Endodermal cell (in vitro differentiated cells): ENCODE measurements around the gene HAPLN1. TPM values are rescaled to one million over a fixed set of nuclear protein-coding genes. Genes with fewer than 3 reads are reported as not detected.

ENCODE experiments used
- DNase-seq: peaks from one replicate; pipeline ENCODE4 v3.0.0-alpha.2; 2017
- H3K27ac ChIP-seq: 2 replicates; pipeline ENCODE4 v1.5.1; 2013; ENCODE audit warnings: mild to moderate bottlenecking, low read depth, low read length, moderate library complexity
- H3K27me3 ChIP-seq: 2 replicates; pipeline ENCODE4 v1.6.1; 2013; ENCODE audit warnings: mild to moderate bottlenecking, low read length, moderate library complexity; ENCODE audit not compliant: insufficient read depth, control insufficient read depth, poor library complexity, severe bottlenecking
- H3K36me3 ChIP-seq: 2 replicates; pipeline ENCODE4 v1.7.0; 2013; ENCODE audit warnings: mild to moderate bottlenecking, low read length, moderate library complexity; ENCODE audit not compliant: control insufficient read depth, insufficient read depth
- H3K4me1 ChIP-seq: one replicate; pipeline ENCODE4 v1.7.0; 2013; ENCODE audit warnings: low read length; ENCODE audit not compliant: control insufficient read depth, insufficient read depth
- H3K4me3 ChIP-seq: 2 replicates; pipeline ENCODE4 v1.5.1; 2013; ENCODE audit warnings: mild to moderate bottlenecking, low read length, moderate library complexity
- H3K9ac ChIP-seq: 2 replicates; pipeline ENCODE4 v1.6.1; 2013; ENCODE audit warnings: mild to moderate bottlenecking, low read length, moderate library complexity; ENCODE audit not compliant: poor library complexity, severe bottlenecking; ENCODE audit errors: extremely low read depth
- H3K9me3 ChIP-seq: 2 replicates; pipeline ENCODE4 v1.6.1; 2013; ENCODE audit warnings: mild to moderate bottlenecking, low read length, moderate library complexity; ENCODE audit not compliant: control insufficient read depth
- H3K27ac Mint-ChIP-seq: 2 replicates; pipeline ENCODE4 v1.8.0; 2020; ENCODE audit warnings: mixed read lengths
- H3K27me3 Mint-ChIP-seq: 2 replicates; pipeline ENCODE4 v1.8.0; 2021; ENCODE audit warnings: mild to moderate bottlenecking, mixed read lengths; ENCODE audit not compliant: insufficient read depth
- H3K36me3 Mint-ChIP-seq: 2 replicates; pipeline ENCODE4 v1.8.0; 2020; ENCODE audit warnings: low read depth, mixed read lengths
- H3K4me1 Mint-ChIP-seq: 2 replicates; pipeline ENCODE4 v1.8.0; 2020; ENCODE audit warnings: mixed read lengths
- H3K4me3 Mint-ChIP-seq: 2 replicates; pipeline ENCODE4 v1.8.0; 2020; ENCODE audit warnings: mild to moderate bottlenecking, moderate library complexity, mixed read lengths
- H3K9me3 Mint-ChIP-seq: 2 replicates; pipeline ENCODE4 v1.8.0; 2020; ENCODE audit warnings: mild to moderate bottlenecking, mixed read lengths
- WGBS, 2 experiments: methylation state at CpG; one replicate each; pipeline versions ENCODE4 v1.1.5 to v1.1.7; 2013; ENCODE audit warnings: missing lambda C conversion rate in 2 of 2, mixed read lengths in 1 of 2; ENCODE audit not compliant: insufficient coverage in 1 of 2, insufficient read length in 1 of 2; 5-methylcytosine and 5-hydroxymethylcytosine counted together
- total RNA-seq, 2 donors: library from RNA; stranded (reverse); fragmentation: NEBNext Ultra II Directional in 1 of 2; extraction: Animal tissue kit (Norgen Biotek cat#: 25700) in 1 of 2; gene quantifications; 2 replicates in 1 of 2; 3 replicates in 1 of 2; pipeline ENCODE4 v1.2.1, GENCODE V29; 2021
- TF ChIP-seq, protein P1 (sequence below): fragments of 200-600 bp; sonication (generic); conservative IDR thresholded peaks from 2 replicates; pipeline ENCODE4 v1.5.0; 2021; ENCODE audit warnings: antibody characterized with exemption, mild to moderate bottlenecking

HAPLN1 gene
- total RNA-seq, 2 donors from 2014 or later: 0.07 to 1.3 TPM

DNA sequence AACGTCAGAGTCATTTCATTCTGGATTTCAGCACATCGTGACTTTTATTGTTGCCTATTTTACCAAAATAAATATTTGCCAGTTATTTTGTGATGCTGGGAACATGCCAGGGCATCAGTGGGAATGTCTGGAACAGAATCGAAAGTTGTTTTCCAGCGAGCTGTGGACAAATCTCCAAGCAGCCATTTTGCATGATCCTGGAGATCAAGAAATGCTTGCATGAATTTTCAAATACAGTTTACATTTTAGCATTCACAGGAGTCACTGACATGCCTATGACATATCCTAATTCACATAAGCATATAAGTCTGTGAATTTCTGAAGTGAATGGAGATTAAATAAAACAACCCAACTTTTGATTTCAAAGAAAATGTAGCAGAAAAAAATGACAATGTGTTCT lies 129.7 kb downstream of the HAPLN1 start:
- H3K36me3 Mint-ChIP-seq: no peaks in the 10 kb centered on the region
- no peak overlapping the region for H3K4me3 Mint-ChIP-seq
- TF ChIP-seq, protein P1, sequence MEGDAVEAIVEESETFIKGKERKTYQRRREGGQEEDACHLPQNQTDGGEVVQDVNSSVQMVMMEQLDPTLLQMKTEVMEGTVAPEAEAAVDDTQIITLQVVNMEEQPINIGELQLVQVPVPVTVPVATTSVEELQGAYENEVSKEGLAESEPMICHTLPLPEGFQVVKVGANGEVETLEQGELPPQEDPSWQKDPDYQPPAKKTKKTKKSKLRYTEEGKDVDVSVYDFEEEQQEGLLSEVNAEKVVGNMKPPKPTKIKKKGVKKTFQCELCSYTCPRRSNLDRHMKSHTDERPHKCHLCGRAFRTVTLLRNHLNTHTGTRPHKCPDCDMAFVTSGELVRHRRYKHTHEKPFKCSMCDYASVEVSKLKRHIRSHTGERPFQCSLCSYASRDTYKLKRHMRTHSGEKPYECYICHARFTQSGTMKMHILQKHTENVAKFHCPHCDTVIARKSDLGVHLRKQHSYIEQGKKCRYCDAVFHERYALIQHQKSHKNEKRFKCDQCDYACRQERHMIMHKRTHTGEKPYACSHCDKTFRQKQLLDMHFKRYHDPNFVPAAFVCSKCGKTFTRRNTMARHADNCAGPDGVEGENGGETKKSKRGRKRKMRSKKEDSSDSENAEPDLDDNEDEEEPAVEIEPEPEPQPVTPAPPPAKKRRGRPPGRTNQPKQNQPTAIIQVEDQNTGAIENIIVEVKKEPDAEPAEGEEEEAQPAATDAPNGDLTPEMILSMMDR: no peak
- no peaks in the 10 kb centered on the region for H3K36me3 ChIP-seq
- H3K4me3 ChIP-seq: no peak overlapping the region
- H3K4me1 Mint-ChIP-seq: no peaks in the 10 kb centered on the region
- no peaks in the 10 kb centered on the region for H3K27me3 ChIP-seq
- no peak overlapping the region for H3K27ac Mint-ChIP-seq
- no peaks in the 10 kb centered on the region for H3K27me3 Mint-ChIP-seq
- H3K9me3 Mint-ChIP-seq: no peaks in the 10 kb centered on the region
- H3K27ac ChIP-seq: no peak overlapping the region
- WGBS, 2 experiments: 89 to 94% methylated on average over 2 to 4 of the region's 4 CpGs
- DNase-seq: no peak
- no peak overlapping the region for H3K9ac ChIP-seq
- H3K9me3 ChIP-seq: no peaks in the 10 kb centered on the region
- no peaks in the 10 kb centered on the region for H3K4me1 ChIP-seq

DNA sequence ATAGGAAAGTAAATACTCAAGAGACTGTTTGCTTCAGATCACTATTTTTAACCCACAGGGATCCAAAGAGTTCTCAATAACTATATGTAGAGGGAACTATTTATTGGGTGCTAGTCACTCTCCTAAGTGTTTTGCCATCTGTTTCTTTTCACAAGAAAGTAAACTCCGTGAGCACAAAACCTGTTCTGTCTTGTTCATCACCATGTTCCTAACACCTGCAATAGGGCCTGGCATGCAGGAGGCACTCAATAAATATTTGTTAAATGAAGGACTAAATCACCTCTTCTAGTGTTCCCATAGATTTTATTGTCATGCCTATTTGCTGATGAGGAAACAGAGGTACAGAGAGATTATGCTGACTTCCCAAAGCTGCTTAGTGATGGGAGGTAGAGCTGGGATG lies 130.9 kb downstream of the HAPLN1 start:
- H3K27me3 ChIP-seq: no peaks in the 10 kb centered on the region
- Mint-ChIP-seq H3K27ac (no peak overlapping the region), H3K9me3 (no peaks in the 10 kb centered on the region), H3K27me3 (no peaks in the 10 kb centered on the region), H3K4me3 (no peak overlapping the region), H3K36me3 (no peaks in the 10 kb centered on the region), H3K4me1 (no peaks in the 10 kb centered on the region)
- no peaks in the 10 kb centered on the region for H3K4me1 ChIP-seq
- no peaks in the 10 kb centered on the region for H3K9me3 ChIP-seq
- no peak for DNase-seq
- no peak overlapping the region for H3K27ac ChIP-seq
- H3K36me3 ChIP-seq: no peaks in the 10 kb centered on the region
- no peak overlapping the region for H3K4me3 ChIP-seq
- no peak overlapping the region for H3K9ac ChIP-seq
- 89 to 100% methylated on average over 1 of the region's 1 CpG for WGBS, 2 experiments
- TF ChIP-seq, protein P1: no peak

Other genes with a start within 250 kb of the HAPLN1 start
- gene VCAN, start 249.1 kb downstream of the HAPLN1 start, total RNA-seq: 100 to 1,000 TPM; 363 to 397 TPM